Activated effector memory CD4-positive, alpha-beta T cell treated with Interleukin-2 at 50 U/mL for 16 hours (primary cell): ENCODE results near the gene DLST.

Experiments
- DNase-seq: peaks from one replicate; pipeline ENCODE4 v3.0.0-alpha.2; 2020

Gene DLST

GRCh38 chr14:74897642-74898041 lies 15.9 kb downstream of the DLST start:
- DNase-seq: no peak

GRCh38 chr14:74898083-74898482 lies 16.4 kb downstream of the DLST start:
- DNase-seq: no peak

GRCh38 chr14:74898694-74899093 lies 17.0 kb downstream of the DLST start:
- DNase-seq: no peak

- no peak for DNase-seq
Measured at GRCh38 chr14:74902941-74903705, 21.4 kb downstream of the DLST start.

- no peak for DNase-seq
Measured at GRCh38 chr14:74904635-74905503, 23.2 kb downstream of the DLST start.

- DNase-seq: peak; percentile 66
Measured at GRCh38 chr14:74905595-74906142, 24.0 kb downstream of the DLST start.

- DNase-seq: no peak
Measured at GRCh38 chr14:74906925-74907521, 25.3 kb downstream of the DLST start.

GRCh38 chr14:74907744-74908143 lies 26.0 kb downstream of the DLST start:
- DNase-seq: no peak

GRCh38 chr14:74908861-74909341 lies 27.2 kb downstream of the DLST start:
- DNase-seq: no peak

GRCh38 chr14:74909501-74909900 lies 27.8 kb downstream of the DLST start:
- DNase-seq: no peak

GRCh38 chr14:74909911-74910310 lies 28.2 kb downstream of the DLST start:
- no peak for DNase-seq

GRCh38 chr14:74910556-74910955 lies 28.8 kb downstream of the DLST start:
- DNase-seq: no peak

GRCh38 chr14:74911221-74911620 lies 29.5 kb downstream of the DLST start:
- no peak for DNase-seq

- no peak for DNase-seq
Measured at GRCh38 chr14:74911704-74912103, 30.0 kb downstream of the DLST start.

- DNase-seq: no peak
Measured at GRCh38 chr14:74912111-74912510, 30.4 kb downstream of the DLST start.

- no peak for DNase-seq
Measured at GRCh38 chr14:74912801-74913200, 31.1 kb downstream of the DLST start.

- DNase-seq: no peak
Measured at GRCh38 chr14:74913393-74913910, 31.7 kb downstream of the DLST start.

GRCh38 chr14:74913986-74914573 lies 32.4 kb downstream of the DLST start:
- no peak for DNase-seq

- no peak for DNase-seq
Measured at GRCh38 chr14:74915426-74915825, 33.7 kb downstream of the DLST start.

GRCh38 chr14:74915826-74916225 lies 34.1 kb downstream of the DLST start:
- no peak for DNase-seq

GRCh38 chr14:74917178-74917543 lies 35.4 kb downstream of the DLST start:
- DNase-seq: no peak

GRCh38 chr14:74917646-74918081 lies 35.9 kb downstream of the DLST start:
- DNase-seq: no peak

- no peak for DNase-seq
Measured at GRCh38 chr14:74918380-74918779, 36.7 kb downstream of the DLST start.
